ENCODE measurements around the gene RGL3.

DNA sequence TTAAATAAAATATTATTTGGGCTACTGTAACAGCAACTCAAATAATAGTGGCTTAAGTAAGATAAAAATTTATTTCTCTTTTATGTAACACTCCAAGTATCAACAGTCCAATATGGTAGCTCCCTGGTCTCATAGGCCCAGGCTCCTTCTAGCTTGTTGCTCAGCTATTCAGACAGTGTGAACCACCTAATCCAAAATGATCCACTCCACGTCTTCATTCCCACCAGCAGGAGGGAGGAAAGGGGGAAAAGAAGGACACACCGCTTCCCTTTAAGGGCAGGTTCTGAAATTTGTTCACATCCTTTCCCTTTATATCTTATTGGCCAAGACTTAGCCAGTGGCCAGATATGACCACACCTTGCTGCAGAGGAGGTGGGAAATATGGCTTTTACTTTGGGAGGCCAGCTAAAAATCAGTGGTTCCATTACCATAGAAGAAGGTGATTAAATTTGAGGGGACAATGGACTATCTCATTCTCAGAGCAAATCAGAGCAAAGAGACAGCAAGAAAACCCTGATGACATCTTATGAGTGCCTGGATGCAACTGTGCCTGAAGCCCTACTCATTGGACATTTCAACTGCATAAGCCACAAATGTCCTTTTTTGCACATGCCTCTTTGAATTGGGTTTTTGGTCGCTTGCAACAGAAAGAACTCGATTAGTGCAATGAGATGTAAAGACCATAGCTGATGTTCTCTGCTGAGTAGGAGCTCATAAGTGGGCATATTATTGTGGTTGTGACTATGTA is 28.0 kb downstream of the RGL3 start:
- TF ChIP-seq, protein P1, sequence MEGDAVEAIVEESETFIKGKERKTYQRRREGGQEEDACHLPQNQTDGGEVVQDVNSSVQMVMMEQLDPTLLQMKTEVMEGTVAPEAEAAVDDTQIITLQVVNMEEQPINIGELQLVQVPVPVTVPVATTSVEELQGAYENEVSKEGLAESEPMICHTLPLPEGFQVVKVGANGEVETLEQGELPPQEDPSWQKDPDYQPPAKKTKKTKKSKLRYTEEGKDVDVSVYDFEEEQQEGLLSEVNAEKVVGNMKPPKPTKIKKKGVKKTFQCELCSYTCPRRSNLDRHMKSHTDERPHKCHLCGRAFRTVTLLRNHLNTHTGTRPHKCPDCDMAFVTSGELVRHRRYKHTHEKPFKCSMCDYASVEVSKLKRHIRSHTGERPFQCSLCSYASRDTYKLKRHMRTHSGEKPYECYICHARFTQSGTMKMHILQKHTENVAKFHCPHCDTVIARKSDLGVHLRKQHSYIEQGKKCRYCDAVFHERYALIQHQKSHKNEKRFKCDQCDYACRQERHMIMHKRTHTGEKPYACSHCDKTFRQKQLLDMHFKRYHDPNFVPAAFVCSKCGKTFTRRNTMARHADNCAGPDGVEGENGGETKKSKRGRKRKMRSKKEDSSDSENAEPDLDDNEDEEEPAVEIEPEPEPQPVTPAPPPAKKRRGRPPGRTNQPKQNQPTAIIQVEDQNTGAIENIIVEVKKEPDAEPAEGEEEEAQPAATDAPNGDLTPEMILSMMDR (IDR thresholded peaks at IDR 0.05; ENCODE audit: low read depth, low read length, missing input control) = no peak
- TF ChIP-seq YY1 (IDR thresholded peaks at IDR 0.05) = no peak
- TF ChIP-seq TAF1 (conservative IDR thresholded peaks at IDR 0.05) = no peak
- TF ChIP-seq JUND (IDR thresholded peaks at IDR 0.05) = no peak
- TF ChIP-seq, protein P2, sequence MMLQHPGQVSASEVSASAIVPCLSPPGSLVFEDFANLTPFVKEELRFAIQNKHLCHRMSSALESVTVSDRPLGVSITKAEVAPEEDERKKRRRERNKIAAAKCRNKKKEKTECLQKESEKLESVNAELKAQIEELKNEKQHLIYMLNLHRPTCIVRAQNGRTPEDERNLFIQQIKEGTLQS (IDR thresholded peaks at IDR 0.05) = no peak
- TF ChIP-seq RAD21 (IDR thresholded peaks at IDR 0.05) = no peak
- TF ChIP-seq RXRA (IDR thresholded peaks at IDR 0.05) = no peak
- TF ChIP-seq, protein P3, sequence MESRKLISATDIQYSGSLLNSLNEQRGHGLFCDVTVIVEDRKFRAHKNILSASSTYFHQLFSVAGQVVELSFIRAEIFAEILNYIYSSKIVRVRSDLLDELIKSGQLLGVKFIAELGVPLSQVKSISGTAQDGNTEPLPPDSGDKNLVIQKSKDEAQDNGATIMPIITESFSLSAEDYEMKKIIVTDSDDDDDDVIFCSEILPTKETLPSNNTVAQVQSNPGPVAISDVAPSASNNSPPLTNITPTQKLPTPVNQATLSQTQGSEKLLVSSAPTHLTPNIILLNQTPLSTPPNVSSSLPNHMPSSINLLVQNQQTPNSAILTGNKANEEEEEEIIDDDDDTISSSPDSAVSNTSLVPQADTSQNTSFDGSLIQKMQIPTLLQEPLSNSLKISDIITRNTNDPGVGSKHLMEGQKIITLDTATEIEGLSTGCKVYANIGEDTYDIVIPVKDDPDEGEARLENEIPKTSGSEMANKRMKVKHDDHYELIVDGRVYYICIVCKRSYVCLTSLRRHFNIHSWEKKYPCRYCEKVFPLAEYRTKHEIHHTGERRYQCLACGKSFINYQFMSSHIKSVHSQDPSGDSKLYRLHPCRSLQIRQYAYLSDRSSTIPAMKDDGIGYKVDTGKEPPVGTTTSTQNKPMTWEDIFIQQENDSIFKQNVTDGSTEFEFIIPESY (IDR thresholded peaks at IDR 0.05) = no peak

All from liver (tissue), 3 donors.